Measurements from ENCODE around the gene KRT77.

DNA sequence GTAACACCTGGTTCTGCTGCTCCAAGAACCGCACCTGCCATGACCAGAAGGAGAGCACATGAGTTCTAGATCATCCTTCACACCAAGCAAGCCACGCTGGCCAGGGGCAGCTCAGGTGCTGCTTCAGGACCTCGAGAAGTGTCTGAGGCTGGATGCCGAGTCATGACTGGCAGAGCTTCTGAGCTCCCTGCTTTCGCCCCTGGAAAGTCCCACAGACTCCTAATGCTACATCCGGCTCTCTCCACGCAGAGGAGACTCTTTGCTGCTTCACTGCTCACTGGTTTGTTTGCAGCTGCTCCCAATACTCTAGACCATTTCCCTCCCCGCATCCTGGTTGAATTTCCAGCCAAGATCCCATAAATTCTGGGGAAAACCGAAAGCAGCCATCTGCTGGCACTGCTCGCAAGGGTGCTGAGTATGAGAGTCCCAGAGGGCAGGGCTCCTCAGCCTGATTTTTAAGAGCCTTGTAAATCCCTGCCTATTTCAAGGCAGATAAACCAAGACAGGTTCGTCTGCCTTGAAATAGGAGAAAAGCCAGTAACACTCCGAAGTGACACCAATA is 52.7 kb downstream of the KRT77 start:
- no peak for TF ChIP-seq CTCF (conservative IDR thresholded peaks at IDR 0.05 in 1 of 2, IDR thresholded peaks at IDR 0.05 in 1 of 2; ENCODE audit: low read depth in 1 of 2, low read length in 2 of 2)
- TF ChIP-seq EZH2 (IDR thresholded peaks at IDR 0.05; ENCODE audit: low read length, missing control alignments): no peak
